HG03469 (cell line): Measurements from ENCODE around the gene KRTAP10-10.
"Not testable (repeated sequence)": the region's sequence is repeated elsewhere in the genome, so short reads cannot be mapped to it uniquely, and the experiment has no call there.

Source experiments
- ATAC-seq: cut with Tn5 transposase; IDR thresholded peaks from one replicate; pipeline ENCODE4 v1.9.1; 2021; ENCODE audit warnings: mild to moderate bottlenecking, moderate library complexity, moderate number of reproducible peaks; ENCODE audit not compliant: unreplicated experiment

KRTAP10-10 gene

GRCh38 chr21:44648557-44649311 is 11.6 kb downstream of the KRTAP10-10 start:
- ATAC-seq, result no peak

- ATAC-seq, result no peak
These were observed 12.5 kb downstream of the KRTAP10-10 start for GRCh38 chr21:44649521-44650100.

GRCh38 chr21:44650265-44650972 is 13.3 kb downstream of the KRTAP10-10 start:
- no peak for ATAC-seq

GRCh38 chr21:44650973-44651675 is 14.0 kb downstream of the KRTAP10-10 start:
- ATAC-seq, result no peak

- ATAC-seq, result no peak
These were observed 16.0 kb downstream of the KRTAP10-10 start for GRCh38 chr21:44653123-44653522.

- ATAC-seq, result no peak
These were observed 16.8 kb downstream of the KRTAP10-10 start for GRCh38 chr21:44653656-44654575.

GRCh38 chr21:44654576-44655175 is 17.5 kb downstream of the KRTAP10-10 start, which contains the start of gene KRTAP12-4:
TSS of gene KRTAP12-4 (minus strand) at chr21:44654659. CDS start at chr21:44654614, 45 bp downstream.
- ATAC-seq, result no peak

GRCh38 chr21:44656868-44657267 is 19.7 kb downstream of the KRTAP10-10 start:
- ATAC-seq, result no peak

GRCh38 chr21:44657635-44658540 is 20.7 kb downstream of the KRTAP10-10 start, which contains the start of gene KRTAP12-3:
TSS of gene KRTAP12-3 (plus strand) at chr21:44657932. CDS start at chr21:44657980, 48 bp downstream.
- no peak for ATAC-seq

GRCh38 chr21:44658541-44658910 is 21.4 kb downstream of the KRTAP10-10 start:
- ATAC-seq, result no peak

- no peak for ATAC-seq
These were observed 21.9 kb downstream of the KRTAP10-10 start for GRCh38 chr21:44658913-44659595.

GRCh38 chr21:44661567-44661966 is 24.4 kb downstream of the KRTAP10-10 start:
- ATAC-seq, result not testable (repeated sequence)

GRCh38 chr21:44664691-44665090 is 27.5 kb downstream of the KRTAP10-10 start:
- no peak for ATAC-seq

GRCh38 chr21:44666401-44667320 is 29.5 kb downstream of the KRTAP10-10 start, which contains the start of gene KRTAP12-2:
TSS of gene KRTAP12-2 (minus strand) at chr21:44666927. CDS start at chr21:44666886, 41 bp downstream.
- no peak for ATAC-seq

- no peak for ATAC-seq
These were observed 30.5 kb downstream of the KRTAP10-10 start for GRCh38 chr21:44667612-44668011.

- no peak for ATAC-seq
These were observed 33.7 kb downstream of the KRTAP10-10 start for GRCh38 chr21:44670642-44671432.
